DND-41 (cell line): ENCODE data around the gene SCUBE1.
"Not testable (repeated sequence)": the region's sequence is repeated elsewhere in the genome, so short reads cannot be mapped to it uniquely, and the experiment has no call there.

Source experiments
- ATAC-seq: fragments of 200-7000 bp; cut with Tn5 transposase; 3 replicates; pipeline ENCODE4 v1.9.1; 2021; ENCODE audit warnings: low read depth; ENCODE audit not compliant: insufficient read depth
- DNase-seq: peaks from one replicate; pipeline ENCODE4 v3.0.0-alpha.2; 2020
- H2AFZ ChIP-seq: 2 replicates; pipeline ENCODE4 v1.6.0; 2012; ENCODE audit warnings: low read depth, low read length
- H3K27ac ChIP-seq: 2 replicates; pipeline ENCODE4 v1.5.1; 2012; ENCODE audit warnings: low read length, inconsistent platforms
- H3K27me3 ChIP-seq: fragments of 200-600 bp; sonication (generic); 2 replicates; pipeline ENCODE4 v1.6.0; 2012; ENCODE audit warnings: low read length, mild to moderate bottlenecking, inconsistent platforms; ENCODE audit not compliant: insufficient read depth, poor library complexity
- H3K36me3 ChIP-seq: 2 replicates; pipeline ENCODE4 v1.5.1; 2012; ENCODE audit warnings: low read length, inconsistent platforms; ENCODE audit not compliant: insufficient read depth
- H3K4me1 ChIP-seq: 2 replicates; pipeline ENCODE4 v1.5.1; 2012; ENCODE audit warnings: mild to moderate bottlenecking, low read length; ENCODE audit not compliant: insufficient read depth
- H3K4me2 ChIP-seq: 2 replicates; pipeline ENCODE4 v1.6.0; 2012; ENCODE audit warnings: mild to moderate bottlenecking, moderate library complexity, low read length, inconsistent platforms; ENCODE audit not compliant: insufficient read depth
- H3K4me3 ChIP-seq, 2 experiments: fragments of 200-600 bp in 1 of 2; shearing (Covaris generic) in 1 of 2; 2 replicates each; pipeline ENCODE4 v1.5.1; 2012 to 2016; ENCODE audit warnings: inconsistent platforms in 2 of 2, low read length in 2 of 2, mild to moderate bottlenecking in 2 of 2, low read depth in 1 of 2, moderate library complexity in 1 of 2
- H3K79me2 ChIP-seq: 2 replicates; pipeline ENCODE4 v1.6.0; 2012; ENCODE audit warnings: low read length, inconsistent platforms; ENCODE audit not compliant: insufficient read depth
- H3K9ac ChIP-seq: 2 replicates; pipeline ENCODE4 v1.6.0; 2012; ENCODE audit warnings: low read depth, mild to moderate bottlenecking, inconsistent platforms, low read length, moderate library complexity
- H3K9me3 ChIP-seq: 2 replicates; pipeline ENCODE4 v1.5.1; 2012; ENCODE audit warnings: low read length, moderate library complexity, mild to moderate bottlenecking, inconsistent platforms; ENCODE audit not compliant: insufficient read depth, severe bottlenecking
- H4K20me1 ChIP-seq: 2 replicates; pipeline ENCODE4 v1.6.0; 2012; ENCODE audit warnings: low read length; ENCODE audit not compliant: insufficient read depth
- CTCF ChIP-seq: IDR thresholded peaks from 2 replicates; pipeline ENCODE4 v1.5.1; 2012; ENCODE audit warnings: borderline replicate concordance, low read length, moderate library complexity, mild to moderate bottlenecking; ENCODE audit not compliant: poor library complexity, severe bottlenecking; ENCODE audit errors: extremely low read depth
- EZH2 ChIP-seq: IDR thresholded peaks from 3 replicates; pipeline ENCODE4 v1.6.1; 2012; ENCODE audit warnings: borderline replicate concordance, low read depth, mild to moderate bottlenecking, moderate library complexity, low read length, inconsistent platforms; ENCODE audit not compliant: severe bottlenecking

Gene SCUBE1

DNA sequence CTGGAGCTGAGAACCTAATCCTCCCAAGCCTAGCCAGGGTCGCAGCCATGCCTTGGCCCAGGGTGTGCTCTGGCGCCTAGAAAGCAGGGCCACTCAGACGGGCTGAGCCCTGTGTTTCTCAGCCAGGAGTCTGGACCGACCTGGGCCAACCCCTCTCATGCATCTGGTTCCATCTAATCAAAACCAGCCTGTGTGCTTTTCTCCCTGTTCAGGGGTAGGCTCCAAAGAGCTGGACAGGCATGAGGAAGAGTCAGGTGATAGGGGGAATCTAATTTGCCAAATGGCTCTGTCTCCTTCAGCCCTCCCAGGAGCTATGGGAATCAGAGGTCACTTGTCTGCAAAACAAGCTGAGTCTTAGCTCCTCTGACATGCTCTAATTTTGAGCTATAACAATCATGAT, 55.7 kb downstream of the SCUBE1 start:
- Histone ChIP-seq H3K36me3 (no peaks in the 10 kb centered on the region), H3K27me3 (no peaks in the 10 kb centered on the region), H4K20me1 (0 out of 2 replicates have a peak, but pooled peaks cover 5% of the 10 kb centered on the region), H3K4me1 (no peaks in the 10 kb centered on the region), H3K4me3 (no peak overlapping the region), H3K27ac (no peak overlapping the region), H3K79me2 (no peaks in the 10 kb centered on the region), H3K9ac (no peak overlapping the region), H3K9me3 (no peaks in the 10 kb centered on the region), H3K4me2 (no peak overlapping the region), H2AFZ (no peak overlapping the region)
- no peak for ATAC-seq
- no peak for DNase-seq
- no peak for TF ChIP-seq EZH2
- no peak for TF ChIP-seq CTCF

DNA sequence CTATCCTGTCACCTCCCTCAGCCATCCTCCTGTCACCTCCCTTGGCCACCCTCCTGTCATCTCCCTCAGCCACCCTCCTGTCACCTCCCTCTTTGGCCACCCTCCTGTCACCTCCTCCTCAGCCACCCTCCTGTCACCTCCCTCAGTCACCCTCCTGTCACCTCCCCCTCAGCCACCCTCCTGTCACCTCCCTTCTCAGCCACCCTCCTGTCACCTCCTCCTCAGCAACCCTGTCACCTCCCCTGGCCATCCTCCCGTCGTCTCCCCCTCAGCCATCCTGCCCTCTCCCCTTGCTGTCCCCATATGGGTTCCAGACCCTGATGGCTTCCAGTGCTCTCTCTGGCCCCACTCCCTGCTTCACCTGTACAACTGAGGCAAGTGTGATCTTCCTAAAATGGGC, 61.8 kb downstream of the SCUBE1 start:
- no peak overlapping the region for H3K4me2 ChIP-seq
- ATAC-seq (no peak), DNase-seq (no peak)
- H3K27ac ChIP-seq = no peak overlapping the region
- no peaks in the 10 kb centered on the region for H3K79me2 ChIP-seq
- H3K36me3 ChIP-seq = no peaks in the 10 kb centered on the region
- no peak overlapping the region for H3K9ac ChIP-seq
- TF ChIP-seq EZH2 (no peak), CTCF (no peak)
- no peaks in the 10 kb centered on the region for H3K9me3 ChIP-seq
- no peaks in the 10 kb centered on the region for H3K27me3 ChIP-seq
- no peak overlapping the region for H2AFZ ChIP-seq
- no peak overlapping the region for H3K4me3 ChIP-seq
- H3K4me1 ChIP-seq = no peaks in the 10 kb centered on the region
- H4K20me1 ChIP-seq = peaks cover 9% of the 10 kb centered on the region; the same call in 1 of the 2 replicates

DNA sequence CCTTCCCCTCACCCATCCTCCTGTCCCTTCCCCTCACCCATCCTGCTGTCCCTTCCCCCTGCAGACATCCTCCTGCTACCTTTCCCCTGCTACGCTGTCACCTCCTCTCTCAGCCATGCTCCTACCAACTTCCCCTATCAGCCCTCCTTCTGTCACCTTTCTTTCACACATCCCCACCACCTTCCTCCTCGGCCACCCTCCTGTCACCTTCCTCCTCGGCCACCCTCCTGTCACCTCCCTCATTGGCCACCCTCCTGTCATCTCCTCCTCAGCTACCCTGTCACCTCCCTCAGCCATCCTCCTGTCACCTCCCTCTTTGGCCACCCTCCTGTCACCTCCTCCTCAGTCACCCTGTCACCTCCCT, 62.7 kb downstream of the SCUBE1 start:
- H3K4me1 ChIP-seq, ATAC-seq, H3K9ac ChIP-seq: not testable (repeated sequence)

GRCh38 chr22:43279867-43280522, 63.2 kb downstream of the SCUBE1 start:
- TF ChIP-seq EZH2 (no peak), CTCF (no peak)
- no peak for DNase-seq
- H3K27ac ChIP-seq = no peak overlapping the region
- H3K4me3 ChIP-seq = no peak overlapping the region
- H4K20me1 ChIP-seq = peaks cover 9% of the 10 kb centered on the region; the same call in 1 of the 2 replicates
- H3K79me2 ChIP-seq = no peaks in the 10 kb centered on the region
- no peaks in the 10 kb centered on the region for H3K27me3 ChIP-seq
- no peak overlapping the region for H2AFZ ChIP-seq
- H3K4me2 ChIP-seq = no peak overlapping the region
- no peak overlapping the region for H3K9ac ChIP-seq
- no peaks in the 10 kb centered on the region for H3K4me1 ChIP-seq
- no peak for ATAC-seq
- H3K36me3 ChIP-seq = no peaks in the 10 kb centered on the region
- no peaks in the 10 kb centered on the region for H3K9me3 ChIP-seq

More for the DNA sequence above, 62.7 kb downstream of the SCUBE1 start:
- H4K20me1 ChIP-seq, DNase-seq, H3K4me2 ChIP-seq, H2AFZ ChIP-seq, H3K9me3 ChIP-seq, H3K36me3 ChIP-seq, H3K4me3 ChIP-seq, H3K27me3 ChIP-seq, H3K79me2 ChIP-seq, H3K27ac ChIP-seq: not testable (repeated sequence)
